Right lobe of liver (tissue), 4 donors: ENCODE measurements around the gene SPON1.

Experiments
- CTCF ChIP-seq, 4 donors: fragments of 200-600 bp in 3 of 4; fragments of 450-650 bp in 1 of 4; IDR thresholded peaks; one replicate each; pipeline versions ENCODE4 v1.5.1 to v1.8.0; 2016 to 2022; ENCODE audit warnings: antibody characterized with exemption in 4 of 4, mild to moderate bottlenecking in 2 of 4
- POLR2A ChIP-seq: fragments of 450-650 bp; IDR thresholded peaks from one replicate; pipeline ENCODE4 v1.6.1; 2017; ENCODE audit warnings: antibody characterized with exemption, mild to moderate bottlenecking
- donor health status: DM: no; HTN: no; CAD: no.
- donor health status: DM: no; HTN: no; CAD: no.
- donor health status: DM: no; HTN: yes; CAD: no.

DNA sequence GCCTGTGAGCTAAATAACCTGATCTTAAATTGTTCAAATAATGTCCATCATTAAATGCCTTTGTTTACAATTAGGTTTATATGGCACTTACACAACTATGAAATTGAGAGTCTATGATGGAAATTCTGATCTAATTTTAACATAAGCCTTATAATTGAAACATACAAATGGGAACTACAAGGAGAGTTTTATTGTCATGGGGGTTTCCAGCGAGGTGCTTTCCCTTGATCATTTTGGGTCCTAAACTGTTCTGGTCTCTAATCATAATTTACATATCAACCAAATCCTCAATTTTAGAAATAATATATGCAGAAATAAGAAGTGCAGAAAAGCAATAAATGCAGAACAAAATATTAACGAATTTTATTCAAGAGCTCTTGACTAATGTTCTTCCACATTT is 351.6 kb downstream of the SPON1 start:
- TF ChIP-seq CTCF (IDR thresholded peaks at IDR 0.05) (no peak), POLR2A (no peak)
